GM18520 (cell line): ENCODE data around the gene DDX51.

Source experiments
- ATAC-seq: cut with Tn5 transposase; IDR thresholded peaks from one replicate; pipeline ENCODE4 v1.9.1; 2021; ENCODE audit not compliant: unreplicated experiment

Gene DDX51

GRCh38 chr12:132089407-132089910, 54.7 kb downstream of the DDX51 start:
- ATAC-seq: no peak
